GM19035 (cell line): ENCODE measurements around the gene GAPT.
A peak's percentile ranks its signal among the peaks of the same experiment; 100 is the strongest.

Experiments
- ATAC-seq: cut with Tn5 transposase; IDR thresholded peaks from one replicate; pipeline ENCODE4 v1.9.1; 2021; ENCODE audit not compliant: unreplicated experiment

Gene GAPT

GRCh38 chr5:58491216-58491892 is at the start of gene GAPT:
TSS of gene GAPT (plus strand) at chr5:58491435. CDS start at chr5:58494537, 3,102 bp downstream.
- ATAC-seq: peak; percentile 58

GRCh38 chr5:58444805-58445204 is 46.4 kb upstream of the GAPT start:
- no peak for ATAC-seq

GRCh38 chr5:58446024-58446423 is 45.2 kb upstream of the GAPT start:
- ATAC-seq: no peak

GRCh38 chr5:58447226-58447625 is 44.0 kb upstream of the GAPT start:
- ATAC-seq: no peak

GRCh38 chr5:58450018-58450417 is 41.2 kb upstream of the GAPT start:
- ATAC-seq: no peak

GRCh38 chr5:58450811-58451629 is 40.2 kb upstream of the GAPT start:
- ATAC-seq: no peak

- no peak for ATAC-seq
These were observed 39.3 kb upstream of the GAPT start for GRCh38 chr5:58451732-58452565.

- no peak for ATAC-seq
These were observed 38.5 kb upstream of the GAPT start for GRCh38 chr5:58452566-58453258.

GRCh38 chr5:58453306-58453705 is 37.9 kb upstream of the GAPT start:
- no peak for ATAC-seq

GRCh38 chr5:58454025-58454424 is 37.2 kb upstream of the GAPT start:
- ATAC-seq: no peak

GRCh38 chr5:58455066-58455465 is 36.2 kb upstream of the GAPT start:
- ATAC-seq: no peak

- no peak for ATAC-seq
These were observed 35.8 kb upstream of the GAPT start for GRCh38 chr5:58455480-58455879.

GRCh38 chr5:58456026-58456425 is 35.2 kb upstream of the GAPT start:
- no peak for ATAC-seq

- ATAC-seq: no peak
These were observed 34.7 kb upstream of the GAPT start for GRCh38 chr5:58456486-58456885.

- no peak for ATAC-seq
These were observed 34.2 kb upstream of the GAPT start for GRCh38 chr5:58457050-58457449.

- ATAC-seq: no peak
These were observed 33.0 kb upstream of the GAPT start for GRCh38 chr5:58458141-58458742.

- no peak for ATAC-seq
These were observed 32.5 kb upstream of the GAPT start for GRCh38 chr5:58458743-58459145.

- peak; percentile 5 for ATAC-seq
These were observed 31.9 kb upstream of the GAPT start for GRCh38 chr5:58459146-58460001.

GRCh38 chr5:58460002-58460731 is 31.1 kb upstream of the GAPT start, which contains the start of gene PLK2:
TSS of gene PLK2 (minus strand) at chr5:58460086. CDS start at chr5:58459959, 127 bp downstream.
- ATAC-seq: peak; percentile 75
